SU-DHL-6 (cell line): Measurements from ENCODE around the gene PTPN13.

Source experiments
- CTCF ChIP-seq: fragments of 200-600 bp; sonication (generic); IDR thresholded peaks from one replicate; pipeline ENCODE4 v1.5.1; 2017; ENCODE audit warnings: antibody characterized with exemption, mild to moderate bottlenecking, low read length, moderate library complexity; ENCODE audit not compliant: insufficient read depth, poor library complexity, severe bottlenecking
- EZH2phosphoT487 ChIP-seq: fragments of 200-600 bp; sonication (generic), shearing (Covaris generic); conservative IDR thresholded peaks from 2 replicates; pipeline ENCODE4 v1.6.1; 2018; ENCODE audit warnings: mild to moderate bottlenecking, antibody characterized with exemption, low read length, moderate library complexity, mixed read lengths

- TF ChIP-seq CTCF (no peak), EZH2phosphoT487 (no peak)
Observed at GRCh38 chr4:86670298-86670697, 76.2 kb downstream of the PTPN13 start.
